Muscle of arm (tissue), 12 donors: ENCODE measurements around the gene PROM2. TPM values are rescaled to one million over a fixed set of nuclear protein-coding genes. Genes with fewer than 3 reads are reported as not detected.

Experiments
- polyA plus RNA-seq, 12 donors: library from polyadenylated mRNA; unstranded; fragments of 120-200 nt; gene quantifications; one replicate each; pipeline ENCODE4 v1.2.1, GENCODE V29; 2013; ENCODE audit not compliant: insufficient read length in 12 of 12

Gene PROM2
- polyA plus RNA-seq, 12 donors, result 0.41 to 15.6 (median 1.1) TPM; not detected in 2

Other genes starting within 250 kb of the PROM2 start
- gene MAL, start 248.7 kb upstream of the PROM2 start, polyA plus RNA-seq, result 10 to 100 TPM in 3 of 12 donors, 1 to 10 TPM in 7, not detected in 2; 2.7 to 40.6 (median 3.8) TPM
- 10 to 100 TPM in 11 of 12 donors, not detected in 1; 41.2 to 81.5 (median 58.5) TPM for gene MRPS5, start 152.6 kb upstream of the PROM2 start, polyA plus RNA-seq
- 10 to 100 TPM in 11 of 12 donors, not detected in 1; 13.6 to 31.3 (median 20.8) TPM for gene ZNF514, start 114.6 kb upstream of the PROM2 start, polyA plus RNA-seq
- 1 to 10 TPM in 11 of 12 donors, not detected in 1; 4.1 to 6.2 (median 5.3) TPM for gene ZNF2, start 108.6 kb upstream of the PROM2 start, polyA plus RNA-seq
- 1 to 10 TPM in 10 of 12 donors, not detected in 2; 1.7 to 3.4 (median 2.5) TPM for gene ZNF892, start 66.9 kb upstream of the PROM2 start, polyA plus RNA-seq
- gene KCNIP3, start 22.9 kb downstream of the PROM2 start, polyA plus RNA-seq, result 1 to 10 TPM in 11 of 12 donors, not detected in 1; 5.0 to 7.6 (median 6.3) TPM
- gene FAHD2A, start 128.3 kb downstream of the PROM2 start, polyA plus RNA-seq, result 10 to 100 TPM in 10 of 12 donors, 1 to 10 TPM in 1, not detected in 1; 6.0 to 30.1 (median 19.5) TPM
- gene TRIM43B, start 210.3 kb downstream of the PROM2 start, polyA plus RNA-seq, result not detected